GM21367 (cell line): Measurements from ENCODE around the gene APIP.

Source experiments
- ATAC-seq: cut with Tn5 transposase; IDR thresholded peaks from one replicate; pipeline ENCODE4 v1.9.1; 2021; ENCODE audit not compliant: unreplicated experiment

Gene APIP

DNA sequence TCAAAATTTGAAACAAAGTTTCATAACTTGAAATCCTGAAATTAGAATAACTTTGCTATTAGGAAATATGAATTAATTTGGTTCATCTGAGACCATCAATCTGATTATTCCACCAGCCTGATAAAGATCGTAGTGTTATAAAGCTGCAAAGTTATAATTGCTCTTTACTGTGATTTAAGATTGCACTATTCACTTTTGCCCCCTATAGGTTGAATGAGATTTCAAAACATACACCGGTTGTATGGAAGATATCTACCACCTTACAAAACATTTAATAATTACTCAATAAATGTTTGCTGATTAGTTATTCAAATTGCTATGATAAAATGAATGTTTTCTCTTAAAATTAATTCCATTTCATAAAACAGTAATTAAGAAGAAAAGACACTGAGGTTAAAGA is 26.1 kb downstream of the APIP start:
- no peak for ATAC-seq

GRCh38 chr11:34887260-34887659 is 28.9 kb downstream of the APIP start:
- ATAC-seq = no peak

DNA sequence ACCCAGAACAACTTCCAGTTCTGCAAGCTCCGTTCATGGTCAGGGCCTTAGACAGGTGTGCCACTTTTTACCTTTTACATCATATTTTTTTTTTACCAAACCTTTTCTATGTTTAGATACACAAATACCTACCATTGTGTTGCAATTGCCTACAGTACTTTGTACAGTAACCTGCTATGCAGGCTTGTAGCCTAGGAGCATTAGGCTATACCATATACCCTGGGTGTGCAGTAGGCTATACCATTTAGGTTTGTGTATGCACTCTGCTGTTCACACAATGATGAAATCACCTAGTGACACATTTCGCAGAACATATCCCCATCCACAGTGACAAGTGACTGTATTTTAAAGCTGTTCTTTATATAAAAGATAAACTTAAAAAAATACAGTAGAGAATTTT is 29.6 kb downstream of the APIP start:
- ATAC-seq = no peak

DNA sequence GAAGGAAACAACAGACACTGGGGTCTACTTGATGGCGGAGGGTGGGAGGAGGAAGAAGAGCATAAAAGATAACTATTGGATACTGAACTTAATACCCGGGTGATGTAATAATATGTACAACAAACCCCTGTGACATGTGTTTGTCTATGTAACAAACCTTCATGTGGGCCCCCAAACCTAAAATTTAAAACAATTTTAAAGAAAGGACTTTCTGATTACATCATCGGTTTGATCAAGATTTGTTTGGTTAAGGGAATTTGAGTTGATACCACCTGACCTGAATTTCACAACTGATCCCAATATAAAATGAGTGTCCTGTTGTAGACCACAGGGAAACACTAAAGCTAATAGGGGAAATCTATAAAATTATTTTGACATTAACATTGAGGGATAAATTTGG is 34.3 kb downstream of the APIP start:
- no peak for ATAC-seq

- ATAC-seq = no peak
These were observed 38.7 kb downstream of the APIP start for GRCh38 chr11:34877375-34877975.

- ATAC-seq = no peak
These were observed 42.0 kb downstream of the APIP start for GRCh38 chr11:34874202-34874601.

DNA sequence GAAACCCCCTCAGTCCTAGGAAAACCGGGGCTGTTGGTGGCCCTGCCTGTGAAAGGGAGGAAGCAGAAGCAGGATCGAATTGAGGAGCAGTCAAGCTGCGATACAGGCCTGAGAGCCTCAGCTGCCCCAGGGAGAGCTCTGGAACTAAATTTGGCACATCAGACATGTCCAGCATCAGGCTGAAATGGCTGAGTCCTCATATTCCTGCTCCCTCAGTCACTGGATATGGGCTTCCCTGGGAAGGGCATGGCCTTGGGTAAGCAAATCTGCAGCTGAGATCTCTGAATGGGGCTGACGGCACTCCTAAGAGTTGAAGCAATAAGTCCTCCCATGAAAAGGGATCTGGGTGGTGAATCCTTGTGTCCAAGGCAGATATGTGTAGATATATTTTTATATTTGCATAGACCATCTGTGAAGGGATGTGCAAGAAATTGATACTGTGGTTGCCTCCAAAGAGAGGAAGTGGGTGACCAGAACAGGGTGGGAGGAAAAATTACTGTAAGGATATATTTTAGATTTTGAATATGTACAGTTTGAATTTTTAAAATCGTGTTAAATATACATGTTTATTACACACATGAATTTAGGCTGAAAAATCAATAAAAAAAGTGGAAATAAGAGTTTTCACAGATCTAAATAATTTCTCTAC is 45.5 kb downstream of the APIP start:
- no peak for ATAC-seq

DNA sequence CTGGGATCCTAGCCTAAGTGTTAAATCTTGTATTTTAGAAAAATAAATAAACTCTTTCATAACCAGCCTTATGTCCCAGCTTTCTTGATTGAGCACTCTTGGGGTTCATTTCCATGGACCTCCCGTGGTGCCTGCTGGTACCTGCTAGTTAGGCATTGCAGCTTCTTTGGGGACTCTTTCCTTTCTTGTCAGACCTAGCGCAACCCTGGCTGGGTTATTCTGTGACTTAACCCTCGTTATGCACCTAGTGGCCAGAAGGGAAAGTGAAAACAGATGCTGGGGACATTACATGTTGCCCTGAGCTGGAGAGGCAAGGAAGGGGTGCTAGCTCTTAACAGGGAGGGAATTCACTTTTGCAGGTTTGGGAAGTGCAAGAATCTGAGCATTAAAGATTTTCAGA is 46.8 kb downstream of the APIP start:
- no peak for ATAC-seq

GRCh38 chr11:34866375-34866774 is 49.8 kb downstream of the APIP start:
- ATAC-seq = no peak

DNA sequence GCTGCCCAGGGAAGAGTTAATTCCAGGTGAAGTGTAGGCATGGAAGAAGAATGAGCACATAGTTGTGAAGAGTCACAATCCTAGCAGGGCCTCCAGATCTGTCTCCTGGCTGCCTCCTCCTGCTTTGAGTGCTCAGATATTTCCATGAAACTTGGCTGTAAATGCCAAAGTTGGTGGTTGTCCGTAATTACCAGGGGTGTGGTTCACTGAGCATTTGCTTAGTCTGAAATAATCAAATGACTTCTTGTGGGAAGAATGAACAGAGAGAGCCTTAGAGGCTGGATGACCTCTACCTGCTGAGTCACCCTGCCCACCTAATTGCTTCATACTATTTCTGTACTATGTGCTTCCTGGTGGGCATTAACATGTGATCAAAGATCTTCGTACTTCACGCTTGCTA is 50.9 kb downstream of the APIP start:
- ATAC-seq = no peak

DNA sequence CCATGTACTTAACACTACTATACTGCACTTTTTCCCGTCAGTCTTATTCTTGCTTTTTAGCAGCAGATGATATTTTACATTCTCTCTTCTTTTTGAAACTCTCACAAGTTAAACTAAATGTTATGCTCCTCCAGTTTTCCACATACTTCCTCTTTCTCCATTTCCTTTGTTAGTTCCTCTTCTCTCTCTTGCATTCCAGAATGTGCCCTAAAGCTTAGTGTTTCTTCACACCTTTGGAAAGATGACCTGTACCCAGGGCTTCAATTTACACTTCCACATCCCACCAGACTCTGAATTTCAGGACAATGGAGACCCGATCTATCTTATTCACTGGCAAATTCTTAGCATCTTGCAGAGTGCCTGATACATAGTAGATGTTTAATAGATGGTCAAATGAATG is 51.8 kb downstream of the APIP start:
- ATAC-seq = no peak

GRCh38 chr11:34863048-34863447 is 53.1 kb downstream of the APIP start:
- no peak for ATAC-seq

- ATAC-seq = no peak
These were observed 55.7 kb downstream of the APIP start for GRCh38 chr11:34860518-34860917.

- no peak for ATAC-seq
These were observed 56.1 kb downstream of the APIP start for GRCh38 chr11:34860034-34860433.

DNA sequence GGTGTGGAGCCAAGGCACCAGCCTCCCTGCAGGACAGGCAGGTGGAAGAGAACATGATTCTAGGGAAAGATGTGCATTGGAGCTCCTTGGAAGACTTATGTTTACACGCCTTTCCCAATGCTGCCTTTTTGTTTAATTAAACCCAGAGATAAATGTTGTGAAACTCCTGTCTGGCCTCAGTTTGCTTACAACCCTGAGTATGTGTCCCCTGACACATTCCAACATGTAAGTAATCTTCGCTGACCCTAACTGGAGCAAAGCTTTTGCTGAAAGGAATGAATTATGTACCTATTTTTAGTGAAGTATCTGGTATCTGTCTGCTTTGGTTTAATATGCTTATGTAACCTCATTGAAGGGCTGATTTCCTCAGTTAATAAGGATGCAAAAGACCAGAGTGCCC is 56.7 kb downstream of the APIP start:
- no peak for ATAC-seq

GRCh38 chr11:34857463-34857862 is 58.7 kb downstream of the APIP start:
- no peak for ATAC-seq

DNA sequence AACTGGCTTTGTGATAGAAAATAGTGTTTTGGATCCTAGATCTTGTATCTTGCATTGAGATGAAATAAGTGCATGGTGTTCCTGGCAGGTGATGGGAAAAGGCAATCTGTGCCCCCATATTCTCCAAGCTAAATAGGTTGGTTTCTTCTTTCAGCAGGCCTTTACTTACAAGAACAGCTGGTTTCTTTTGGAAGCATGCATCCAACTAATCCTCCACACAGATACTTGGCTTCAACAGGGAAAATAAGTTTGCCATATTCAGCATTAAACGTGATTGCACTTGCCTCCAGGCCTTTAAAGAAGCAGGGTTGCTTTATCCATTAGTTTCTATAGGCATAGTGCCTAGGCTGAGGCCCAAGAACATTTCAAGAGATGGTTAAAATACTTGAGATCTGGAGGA is 59.9 kb downstream of the APIP start:
- ATAC-seq = no peak

DNA sequence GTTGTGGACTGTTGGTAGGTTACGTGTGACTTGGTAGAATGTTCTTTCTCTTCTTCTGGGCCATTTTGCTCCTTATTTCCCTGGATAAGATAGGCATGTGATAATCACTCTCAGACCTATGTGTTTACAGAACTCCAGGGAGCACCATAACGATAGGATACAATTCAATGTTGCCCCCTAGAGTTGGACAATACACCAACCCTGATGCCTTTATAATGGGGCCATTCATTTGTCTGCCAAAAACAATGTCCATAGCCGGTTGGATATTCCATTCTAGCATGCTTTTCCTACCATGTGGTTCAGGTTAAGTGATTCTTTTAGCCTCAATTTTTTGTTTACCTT is 60.5 kb downstream of the APIP start:
- ATAC-seq = no peak

DNA sequence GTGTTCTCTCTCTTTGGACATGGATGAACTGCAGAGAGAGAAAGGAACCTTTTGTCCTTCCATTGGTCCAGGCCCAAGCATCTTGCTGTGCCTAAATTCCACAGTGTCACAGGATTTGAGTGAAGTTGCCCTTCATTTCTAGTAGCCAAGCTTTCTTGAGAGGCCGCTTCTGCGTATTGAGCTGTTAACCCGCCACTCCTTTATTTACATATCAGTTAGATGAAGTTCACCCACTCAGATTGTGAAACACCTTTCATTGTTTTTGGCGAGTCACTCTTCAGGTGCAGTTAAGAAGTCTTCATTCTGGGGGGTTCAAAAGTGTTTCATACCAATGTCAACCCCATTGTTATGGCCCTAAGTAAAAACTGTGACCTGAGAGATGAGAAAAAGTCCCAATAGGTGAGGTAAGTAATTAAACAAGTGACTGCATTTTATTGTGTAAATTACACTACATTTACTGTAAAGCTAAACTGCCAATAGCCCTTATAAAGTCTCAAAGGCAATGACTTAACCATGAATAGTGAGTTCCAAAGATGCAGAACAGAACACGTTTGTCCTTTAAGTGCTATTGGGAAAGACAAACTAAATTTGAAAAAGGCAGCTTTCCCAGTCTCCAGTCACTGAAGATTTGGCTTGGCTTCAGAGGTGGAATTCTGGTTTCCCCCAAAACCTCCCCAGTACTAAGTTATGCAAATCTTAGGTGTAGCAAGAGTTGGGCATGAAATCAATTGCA is 61.0 kb downstream of the APIP start:
- no peak for ATAC-seq

- no peak for ATAC-seq
These were observed 64.3 kb downstream of the APIP start for GRCh38 chr11:34851916-34852315.

DNA sequence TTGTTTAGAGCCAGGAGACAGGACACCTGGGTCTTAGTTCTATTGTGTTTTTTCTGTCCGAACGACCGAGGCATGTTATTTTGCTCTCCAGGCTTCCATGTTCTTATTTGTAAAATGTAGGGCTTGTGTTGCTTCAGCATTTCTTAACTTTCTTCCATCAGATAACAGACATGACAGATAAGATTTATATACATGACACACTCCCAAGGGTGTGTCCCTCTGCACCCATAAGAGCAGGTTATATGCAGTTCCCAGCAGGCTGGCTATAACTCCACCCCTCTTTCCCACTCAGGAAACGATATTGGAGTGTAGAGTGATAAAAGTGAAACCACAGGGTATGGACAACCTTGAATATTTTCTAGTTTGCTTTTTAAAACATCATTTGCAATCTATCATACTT is 65.8 kb downstream of the APIP start:
- no peak for ATAC-seq

DNA sequence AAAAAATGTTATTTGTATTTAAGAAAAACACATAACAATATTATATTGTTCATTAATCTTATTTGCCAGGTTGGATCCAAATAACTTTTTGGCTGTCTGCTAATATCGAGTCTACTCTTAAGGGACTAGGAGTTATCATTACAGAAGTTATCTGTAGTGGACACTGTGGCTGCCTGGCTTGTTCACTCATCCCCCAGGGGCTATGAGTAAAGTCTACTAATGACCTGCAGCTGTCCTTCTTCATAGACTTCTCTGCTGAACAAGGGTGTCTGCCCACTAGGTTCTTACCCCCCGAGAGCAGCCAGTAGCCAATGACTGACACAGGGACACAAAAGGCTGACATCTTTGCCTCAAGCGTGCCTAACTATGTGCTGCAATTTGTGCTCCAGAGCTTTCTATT is 69.7 kb downstream of the APIP start:
- no peak for ATAC-seq
